Measurements from ENCODE around the gene PTPRN2. TPM values are rescaled to one million over a fixed set of nuclear protein-coding genes. Genes with fewer than 3 reads are reported as not detected.
A peak's percentile ranks its signal among the peaks of the same experiment; 100 is the strongest.

Gene PTPRN2
- total RNA-seq, 1 experiment from 2014 or later = 1.2 TPM

GRCh38 chr7:158475679-158476052 is 112.0 kb downstream of the PTPRN2 start:
- Histone ChIP-seq H3K4me3 (no peak overlapping the region), H3K9me3 (replicated peaks) (no peaks in the 10 kb centered on the region), H3K4me1 (replicated peaks) (no peaks in the 10 kb centered on the region), H3K27ac (no peak overlapping the region), H3K36me3 (no peaks in the 10 kb centered on the region), H3K27me3 (replicated peaks) (no peaks in the 10 kb centered on the region)
- DNase-seq (ENCODE audit: low read depth in 1 of 2, low spot score in 2 of 2) = no peak

DNA sequence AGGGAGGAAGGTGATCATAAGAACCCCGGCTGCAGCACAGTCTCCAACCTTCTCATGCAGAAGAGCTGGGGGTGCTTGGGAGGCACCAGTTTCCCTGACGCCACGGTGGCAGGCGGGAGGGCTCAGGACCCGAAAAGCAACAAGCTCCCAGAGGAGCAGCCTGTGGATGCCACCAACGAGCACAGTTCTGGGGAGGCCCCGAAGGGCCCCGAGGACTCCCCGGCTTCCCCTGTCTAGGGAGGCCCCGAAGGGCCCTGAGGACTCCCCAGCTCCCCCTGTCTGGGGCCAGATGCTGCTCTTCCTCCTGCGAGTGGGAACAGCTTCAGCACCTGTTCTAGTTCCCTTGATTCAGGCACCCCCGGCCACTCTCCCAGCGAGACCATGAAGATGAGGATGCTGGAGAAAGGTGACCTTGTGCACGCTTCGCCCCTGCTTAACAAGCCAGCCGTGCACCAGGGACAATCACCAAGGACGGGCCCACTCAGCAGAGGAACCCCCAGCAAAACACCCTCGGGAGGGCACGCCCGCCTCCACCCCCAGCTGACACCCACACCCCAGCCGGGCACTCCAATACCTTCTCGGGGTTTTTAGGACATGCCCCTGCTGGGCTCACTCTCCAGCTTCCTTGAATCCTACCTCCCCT is 112.5 kb downstream of the PTPRN2 start:
- H3K4me1 ChIP-seq (replicated peaks) = no peaks in the 10 kb centered on the region
- no peaks in the 10 kb centered on the region for H3K36me3 ChIP-seq
- no peaks in the 10 kb centered on the region for H3K27me3 ChIP-seq (replicated peaks)
- no peak overlapping the region for H3K4me3 ChIP-seq
- H3K27ac ChIP-seq = no peak overlapping the region
- H3K9me3 ChIP-seq (replicated peaks) = no peaks in the 10 kb centered on the region
- DNase-seq (ENCODE audit: low read depth in 1 of 2, low spot score in 2 of 2) = no peak

GRCh38 chr7:158474488-158474887 is 113.1 kb downstream of the PTPRN2 start:
- no peaks in the 10 kb centered on the region for H3K27me3 ChIP-seq (replicated peaks)
- H3K4me3 ChIP-seq = no peak overlapping the region
- no peak overlapping the region for H3K27ac ChIP-seq
- no peaks in the 10 kb centered on the region for H3K4me1 ChIP-seq (replicated peaks)
- no peaks in the 10 kb centered on the region for H3K9me3 ChIP-seq (replicated peaks)
- DNase-seq (ENCODE audit: low read depth in 1 of 2, low spot score in 2 of 2) = no peak
- no peaks in the 10 kb centered on the region for H3K36me3 ChIP-seq

DNA sequence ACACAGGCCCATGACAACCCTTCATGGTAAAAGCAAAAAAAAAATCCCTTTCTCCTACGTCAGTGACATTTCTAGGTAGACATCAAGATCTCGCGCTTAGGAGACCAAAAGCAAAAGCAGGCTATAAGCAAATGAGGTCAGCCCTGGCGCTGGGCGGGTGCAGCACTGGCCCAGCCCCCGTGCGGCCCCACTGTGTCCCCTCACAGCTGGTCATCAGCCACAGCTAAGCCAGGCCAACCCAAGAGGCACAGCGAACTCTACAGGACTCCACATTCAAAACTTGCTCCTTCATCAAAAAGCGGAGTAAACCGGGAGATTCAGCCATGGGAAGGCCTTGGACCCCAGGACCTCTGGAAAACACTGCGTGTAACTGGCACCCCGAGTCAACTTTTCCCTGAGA is 113.7 kb downstream of the PTPRN2 start:
- Histone ChIP-seq H3K4me3 (no peak overlapping the region), H3K27me3 (replicated peaks) (no peaks in the 10 kb centered on the region), H3K4me1 (replicated peaks) (peaks cover 4% of the 10 kb centered on the region; the same call in 1 of the 2 replicates), H3K9me3 (replicated peaks) (no peaks in the 10 kb centered on the region), H3K36me3 (no peaks in the 10 kb centered on the region), H3K27ac (no peak overlapping the region)
- no peak for DNase-seq (ENCODE audit: low read depth in 1 of 2, low spot score in 2 of 2)

DNA sequence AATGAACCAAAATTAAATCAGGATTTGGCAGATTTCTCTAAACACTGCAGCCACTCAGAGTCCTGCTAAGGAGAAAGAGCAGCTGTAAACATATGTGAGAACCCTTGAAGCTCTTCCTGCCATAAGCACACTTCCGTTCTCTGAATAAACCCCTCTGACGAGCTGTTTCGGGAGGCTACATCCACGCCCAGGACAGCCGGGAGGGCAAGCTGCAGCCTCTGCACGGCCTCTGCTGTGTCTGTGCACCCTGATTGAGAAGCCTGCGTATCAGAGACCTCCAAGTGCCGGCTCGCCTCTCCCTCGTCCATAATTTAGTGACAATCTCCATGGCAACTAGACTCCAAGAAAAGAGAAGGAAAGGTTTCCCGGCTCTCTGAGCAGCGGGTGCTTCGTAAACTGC is 114.4 kb downstream of the PTPRN2 start:
- H3K4me1 ChIP-seq (replicated peaks) = peaks cover 4% of the 10 kb centered on the region; the same call in 1 of the 2 replicates
- DNase-seq (ENCODE audit: low read depth in 1 of 2, low spot score in 2 of 2) = no peak
- no peaks in the 10 kb centered on the region for H3K27me3 ChIP-seq (replicated peaks)
- no peaks in the 10 kb centered on the region for H3K9me3 ChIP-seq (replicated peaks)
- no peak overlapping the region for H3K27ac ChIP-seq
- no peak overlapping the region for H3K4me3 ChIP-seq
- H3K36me3 ChIP-seq = no peaks in the 10 kb centered on the region

DNA sequence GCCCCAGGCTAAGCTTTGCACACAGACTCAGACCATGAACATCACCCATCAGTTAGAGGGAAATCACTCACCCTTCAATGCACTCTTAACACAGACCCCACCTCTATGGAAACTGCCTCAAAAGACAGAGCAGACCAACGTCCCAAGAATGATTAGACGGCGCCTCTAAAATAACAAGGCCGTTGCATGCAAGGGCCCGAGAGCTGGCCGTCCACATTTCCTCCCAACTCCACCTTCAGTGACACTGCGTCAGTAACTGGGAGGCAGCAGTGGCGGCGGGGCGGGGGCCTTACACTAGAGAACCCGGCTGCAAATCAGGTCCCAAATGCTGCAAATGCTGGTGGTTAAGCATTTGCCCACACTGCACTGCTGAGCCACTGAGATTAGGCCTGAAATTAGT is 115.0 kb downstream of the PTPRN2 start:
- no peak overlapping the region for H3K27ac ChIP-seq
- H3K9me3 ChIP-seq (replicated peaks) = no peaks in the 10 kb centered on the region
- no peak overlapping the region for H3K4me3 ChIP-seq
- peaks cover 4% of the 10 kb centered on the region; the same call in 1 of the 2 replicates for H3K4me1 ChIP-seq (replicated peaks)
- no peaks in the 10 kb centered on the region for H3K36me3 ChIP-seq
- H3K27me3 ChIP-seq (replicated peaks) = no peaks in the 10 kb centered on the region
- no peak for DNase-seq (ENCODE audit: low read depth in 1 of 2, low spot score in 2 of 2)

GRCh38 chr7:158471716-158472115 is 115.9 kb downstream of the PTPRN2 start:
- Histone ChIP-seq H3K27me3 (replicated peaks) (no peaks in the 10 kb centered on the region), H3K36me3 (no peaks in the 10 kb centered on the region), H3K4me3 (no peak overlapping the region), H3K9me3 (replicated peaks) (no peaks in the 10 kb centered on the region), H3K4me1 (replicated peaks) (peaks cover 4% of the 10 kb centered on the region; the same call in 1 of the 2 replicates), H3K27ac (no peak overlapping the region)
- DNase-seq (ENCODE audit: low read depth in 1 of 2, low spot score in 2 of 2) = no peak

DNA sequence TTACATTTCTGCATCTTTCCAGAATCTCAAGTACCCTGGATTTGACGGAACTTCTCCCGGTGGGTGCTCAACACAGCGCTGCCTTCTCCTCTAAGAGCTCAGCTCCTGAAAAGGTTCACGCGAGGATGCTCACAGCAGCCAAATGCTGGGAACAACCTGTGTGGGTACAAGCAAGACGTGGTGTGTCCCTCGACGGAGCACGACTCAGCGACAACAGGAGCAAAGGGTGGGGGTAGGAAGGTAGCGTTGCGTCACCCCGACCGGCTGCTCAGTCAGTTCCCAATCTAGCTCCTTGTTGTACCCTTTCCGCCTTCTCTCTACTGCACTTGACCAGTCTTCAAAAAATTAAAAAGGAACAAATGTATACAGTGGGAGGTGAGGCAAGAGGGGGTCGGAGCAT is 117.3 kb downstream of the PTPRN2 start:
- no peaks in the 10 kb centered on the region for H3K9me3 ChIP-seq (replicated peaks)
- no peaks in the 10 kb centered on the region for H3K36me3 ChIP-seq
- no peaks in the 10 kb centered on the region for H3K27me3 ChIP-seq (replicated peaks)

DNA sequence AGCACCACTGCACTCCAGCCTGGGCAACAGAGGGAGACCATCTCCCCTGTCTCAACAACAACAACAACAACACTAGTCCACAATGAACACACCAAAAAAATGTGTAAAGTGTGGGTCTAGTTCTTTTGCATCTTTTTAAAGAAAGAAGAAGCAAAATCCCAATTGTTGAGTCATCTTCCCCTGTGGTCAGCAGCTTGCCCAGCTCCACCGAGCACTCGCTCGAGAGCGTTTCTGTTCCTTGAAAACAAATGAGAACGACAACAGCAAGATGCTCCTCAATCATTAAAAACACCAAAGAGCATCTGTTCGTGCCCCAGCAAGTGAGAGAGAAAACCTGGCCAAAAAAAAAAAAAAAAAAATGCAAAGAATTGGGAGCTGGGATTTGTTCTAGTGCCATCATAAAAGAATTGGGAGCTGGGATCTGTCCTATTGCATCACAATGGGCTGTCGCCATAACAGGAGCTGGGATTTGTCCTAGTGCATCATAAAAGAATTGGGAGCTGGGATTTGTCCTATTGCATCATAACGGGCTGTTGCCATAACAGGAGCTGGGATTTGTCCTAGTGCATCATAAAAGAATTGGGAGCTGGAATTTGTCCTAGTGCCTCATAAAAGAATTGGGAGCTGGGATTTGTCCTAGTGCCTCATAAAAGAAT is 118.1 kb downstream of the PTPRN2 start:
- no peaks in the 10 kb centered on the region for H3K9me3 ChIP-seq (replicated peaks)
- no peak overlapping the region for H3K27ac ChIP-seq
- H3K4me1 ChIP-seq (replicated peaks) = peaks cover 4% of the 10 kb centered on the region; the same call in 1 of the 2 replicates
- no peaks in the 10 kb centered on the region for H3K36me3 ChIP-seq
- peak in 1 of 2 experiments; percentile 40 for DNase-seq (ENCODE audit: low read depth in 1 of 2, low spot score in 2 of 2)
- no peaks in the 10 kb centered on the region for H3K27me3 ChIP-seq (replicated peaks)
- H3K4me3 ChIP-seq = no peak overlapping the region

More for the DNA sequence above, 117.3 kb downstream of the PTPRN2 start:
- Histone ChIP-seq H3K4me1 (replicated peaks) (peaks cover 4% of the 10 kb centered on the region; the same call in 1 of the 2 replicates), H3K27ac (no peak overlapping the region), H3K4me3 (no peak overlapping the region)
- DNase-seq (ENCODE audit: low read depth in 1 of 2, low spot score in 2 of 2) = no peak

DNA sequence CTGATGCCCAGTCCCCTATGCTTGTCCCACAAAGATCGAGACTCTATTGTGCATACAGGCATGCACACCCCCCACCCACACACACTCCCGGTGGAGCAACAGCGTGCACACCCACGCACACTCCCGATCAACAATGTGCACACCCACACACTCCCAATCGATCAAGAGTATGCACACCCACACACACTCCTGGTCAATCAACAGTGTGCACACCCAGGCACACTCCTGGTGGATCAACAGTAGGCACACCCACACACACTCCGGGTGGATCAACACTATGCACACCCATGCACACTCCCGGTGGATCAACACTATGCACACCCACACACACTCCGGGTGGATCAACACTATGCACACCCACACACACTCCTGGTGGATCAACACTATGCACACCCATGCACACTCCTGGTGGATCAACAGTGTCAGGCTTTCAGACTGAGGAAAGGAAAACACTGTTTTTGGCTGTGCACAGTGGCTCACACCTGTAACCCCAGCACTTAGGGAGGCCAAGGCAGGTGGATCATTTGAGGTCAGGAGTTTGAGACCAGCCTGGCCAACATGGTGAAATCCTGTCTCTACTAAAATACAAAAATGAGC is 118.8 kb downstream of the PTPRN2 start:
- H3K4me1 ChIP-seq (replicated peaks) = peaks cover 4% of the 10 kb centered on the region; the same call in 1 of the 2 replicates
- H3K4me3 ChIP-seq = no peak overlapping the region
- DNase-seq (ENCODE audit: low read depth in 1 of 2, low spot score in 2 of 2) = no peak
- no peaks in the 10 kb centered on the region for H3K27me3 ChIP-seq (replicated peaks)
- no peaks in the 10 kb centered on the region for H3K9me3 ChIP-seq (replicated peaks)
- no peak overlapping the region for H3K27ac ChIP-seq
- H3K36me3 ChIP-seq = no peaks in the 10 kb centered on the region

GRCh38 chr7:158468181-158468580 is 119.4 kb downstream of the PTPRN2 start:
- no peaks in the 10 kb centered on the region for H3K9me3 ChIP-seq (replicated peaks)
- no peaks in the 10 kb centered on the region for H3K36me3 ChIP-seq
- no peak for DNase-seq (ENCODE audit: low read depth in 1 of 2, low spot score in 2 of 2)
- no peaks in the 10 kb centered on the region for H3K27me3 ChIP-seq (replicated peaks)
- H3K4me3 ChIP-seq = no peak overlapping the region
- peaks cover 4% of the 10 kb centered on the region; the same call in 1 of the 2 replicates for H3K4me1 ChIP-seq (replicated peaks)
- H3K27ac ChIP-seq = no peak overlapping the region

DNA sequence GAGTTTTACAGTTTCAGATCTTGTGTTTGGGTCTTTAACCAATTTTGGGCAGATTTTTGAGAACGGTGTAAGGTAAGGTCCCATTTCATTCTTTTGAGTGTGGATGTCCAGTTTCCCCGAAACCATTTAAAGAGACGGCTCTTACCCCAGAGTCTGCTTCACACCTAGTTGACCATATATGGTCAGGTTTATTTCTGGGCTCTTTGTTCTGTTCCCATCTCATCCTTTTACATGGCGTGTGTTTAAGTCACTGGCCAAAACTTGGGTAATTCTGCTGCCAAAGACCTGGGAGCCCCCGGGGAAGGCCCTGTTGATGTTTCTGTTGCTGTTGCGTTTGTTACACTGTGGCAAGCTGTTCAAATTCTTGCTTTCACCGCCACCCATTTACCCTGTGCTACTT is 120.1 kb downstream of the PTPRN2 start:
- no peaks in the 10 kb centered on the region for H3K9me3 ChIP-seq (replicated peaks)
- no peak for DNase-seq (ENCODE audit: low read depth in 1 of 2, low spot score in 2 of 2)
- H3K4me1 ChIP-seq (replicated peaks) = peaks cover 4% of the 10 kb centered on the region; the same call in 1 of the 2 replicates
- H3K27ac ChIP-seq = no peak overlapping the region
- no peaks in the 10 kb centered on the region for H3K36me3 ChIP-seq
- no peaks in the 10 kb centered on the region for H3K27me3 ChIP-seq (replicated peaks)
- no peak overlapping the region for H3K4me3 ChIP-seq

- no peaks in the 10 kb centered on the region for H3K4me1 ChIP-seq (replicated peaks)
- no peaks in the 10 kb centered on the region for H3K9me3 ChIP-seq (replicated peaks)
These were observed 124.3 kb downstream of the PTPRN2 start for GRCh38 chr7:158463317-158463716.

GRCh38 chr7:158461824-158462223 is 125.8 kb downstream of the PTPRN2 start:
- DNase-seq (ENCODE audit: low read depth in 1 of 2, low spot score in 2 of 2) = no peak
- no peak overlapping the region for H3K27ac ChIP-seq
- H3K4me3 ChIP-seq = no peak overlapping the region
- H3K36me3 ChIP-seq = no peaks in the 10 kb centered on the region
- no peaks in the 10 kb centered on the region for H3K27me3 ChIP-seq (replicated peaks)
- H3K4me1 ChIP-seq (replicated peaks) = no peaks in the 10 kb centered on the region
- H3K9me3 ChIP-seq (replicated peaks) = no peaks in the 10 kb centered on the region

More at GRCh38 chr7:158463317-158463716, 124.3 kb downstream of the PTPRN2 start:
- DNase-seq (ENCODE audit: low read depth in 1 of 2, low spot score in 2 of 2) = no peak
- Histone ChIP-seq H3K4me3 (no peak overlapping the region), H3K27me3 (replicated peaks) (no peaks in the 10 kb centered on the region), H3K27ac (no peak overlapping the region), H3K36me3 (no peaks in the 10 kb centered on the region)
